ENCODE measurements around the gene ZNF408.
"Not testable (repeated sequence)": the region's sequence is repeated elsewhere in the genome, so short reads cannot be mapped to it uniquely, and the experiment has no call there.

ZNF408 gene

DNA sequence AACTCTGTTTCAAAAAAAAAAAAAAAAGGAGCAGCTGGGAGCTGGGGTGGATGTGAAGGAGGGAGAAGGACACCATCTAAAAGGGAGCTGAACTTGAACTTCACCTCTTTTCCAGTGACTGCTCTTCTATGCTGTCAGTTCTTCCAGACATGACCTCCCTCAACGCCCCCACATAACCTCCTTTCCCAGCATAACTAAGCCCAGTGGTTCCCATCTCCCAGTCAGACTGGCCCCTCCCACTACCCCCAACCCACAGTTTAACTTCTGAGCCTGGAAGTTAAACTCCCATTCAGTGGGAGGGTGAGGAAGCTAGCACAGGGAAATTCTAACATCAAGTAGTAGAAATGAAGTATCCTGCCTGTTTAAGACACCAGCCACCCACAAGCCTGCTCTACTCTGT is 2.2 kb upstream of the ZNF408 start:
- DNase-seq, result no peak

GRCh38 chr11:46701078-46701654 is 335 bp downstream of the ZNF408 start:
- DNase-seq, result no peak

DNA sequence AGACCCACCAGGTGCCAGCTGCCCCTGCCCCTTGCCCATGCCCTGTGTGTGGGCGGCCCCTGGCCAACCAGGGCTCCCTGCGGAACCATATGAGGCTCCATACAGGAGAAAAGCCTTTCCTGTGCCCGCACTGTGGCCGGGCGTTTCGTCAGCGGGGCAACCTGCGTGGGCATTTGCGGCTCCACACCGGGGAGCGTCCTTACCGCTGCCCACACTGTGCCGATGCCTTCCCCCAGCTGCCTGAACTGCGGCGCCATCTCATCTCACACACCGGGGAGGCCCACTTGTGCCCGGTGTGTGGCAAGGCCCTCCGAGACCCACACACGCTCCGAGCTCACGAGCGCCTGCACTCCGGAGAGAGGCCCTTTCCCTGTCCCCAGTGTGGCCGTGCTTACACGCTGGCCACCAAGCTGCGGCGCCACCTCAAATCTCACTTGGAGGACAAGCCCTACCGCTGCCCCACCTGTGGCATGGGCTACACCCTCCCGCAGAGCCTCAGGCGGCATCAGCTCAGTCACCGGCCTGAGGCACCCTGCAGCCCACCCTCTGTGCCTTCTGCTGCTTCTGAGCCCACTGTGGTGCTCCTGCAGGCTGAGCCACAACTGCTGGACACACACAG is 4.3 kb downstream of the ZNF408 start:
- DNase-seq, result no peak

DNA sequence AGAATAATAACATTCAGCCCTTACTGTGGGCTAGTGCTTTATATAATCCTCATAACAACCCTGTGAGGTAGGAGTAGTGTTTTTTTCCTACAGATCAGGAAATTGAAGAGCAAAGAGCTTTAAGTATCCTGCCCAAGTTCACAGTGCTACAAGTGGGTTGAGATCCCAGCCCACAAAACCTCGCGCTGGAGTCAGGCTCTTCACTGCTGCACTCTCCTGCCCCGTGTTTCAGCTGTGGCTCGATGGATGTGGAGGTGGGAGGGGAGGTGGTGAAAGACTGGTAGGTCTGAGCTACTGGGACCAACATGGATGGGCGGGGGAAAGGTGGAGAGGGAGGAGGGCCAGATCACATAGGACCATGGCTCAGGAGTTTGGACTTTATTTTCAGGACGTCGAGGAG is 6.1 kb downstream of the ZNF408 start:
- DNase-seq, result no peak

- DNase-seq, result not testable (repeated sequence)
Observed at GRCh38 chr11:46709351-46709750, 8.5 kb downstream of the ZNF408 start.

GRCh38 chr11:46710821-46711269 is 10.0 kb downstream of the ZNF408 start:
- no peak for DNase-seq

- no peak for DNase-seq
Observed at GRCh38 chr11:46711303-46711702, 10.5 kb downstream of the ZNF408 start.

DNA sequence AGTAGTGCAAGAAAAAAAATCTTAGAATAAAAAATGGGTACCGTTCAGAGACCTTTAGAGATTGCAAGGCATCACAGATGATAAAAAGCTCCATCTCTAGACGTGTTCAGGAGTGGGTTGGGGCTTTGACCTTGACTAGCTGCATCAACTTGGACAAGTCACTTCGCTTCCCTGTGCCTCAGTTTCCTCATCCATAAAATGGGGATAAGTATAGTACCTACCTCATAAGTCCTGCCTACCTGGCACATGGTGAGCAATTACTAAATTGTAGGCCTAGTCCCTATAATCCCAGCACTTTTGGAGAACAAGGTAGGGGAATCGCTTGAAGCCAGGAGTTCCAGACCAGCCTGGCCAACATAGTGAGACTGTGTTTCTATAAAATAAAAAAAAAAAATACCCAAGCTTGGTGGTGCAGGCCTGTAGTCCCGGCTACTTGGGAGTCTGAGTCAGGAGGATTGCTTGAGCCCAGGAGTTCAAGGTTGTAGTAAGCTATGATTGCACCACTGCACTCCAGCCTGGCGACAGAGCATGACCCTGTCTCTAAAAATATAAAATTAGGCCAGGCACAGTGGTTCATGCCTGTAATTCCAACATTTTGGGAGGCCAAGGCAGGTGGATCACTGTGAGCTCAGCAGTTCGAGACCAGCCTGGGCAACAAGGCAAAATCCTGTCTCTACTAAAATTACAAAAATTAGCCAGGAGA is 12.2 kb downstream of the ZNF408 start:
- DNase-seq, result no peak

GRCh38 chr11:46717825-46718154 is 17.0 kb downstream of the ZNF408 start:
- DNase-seq, result not testable (repeated sequence)

DNA sequence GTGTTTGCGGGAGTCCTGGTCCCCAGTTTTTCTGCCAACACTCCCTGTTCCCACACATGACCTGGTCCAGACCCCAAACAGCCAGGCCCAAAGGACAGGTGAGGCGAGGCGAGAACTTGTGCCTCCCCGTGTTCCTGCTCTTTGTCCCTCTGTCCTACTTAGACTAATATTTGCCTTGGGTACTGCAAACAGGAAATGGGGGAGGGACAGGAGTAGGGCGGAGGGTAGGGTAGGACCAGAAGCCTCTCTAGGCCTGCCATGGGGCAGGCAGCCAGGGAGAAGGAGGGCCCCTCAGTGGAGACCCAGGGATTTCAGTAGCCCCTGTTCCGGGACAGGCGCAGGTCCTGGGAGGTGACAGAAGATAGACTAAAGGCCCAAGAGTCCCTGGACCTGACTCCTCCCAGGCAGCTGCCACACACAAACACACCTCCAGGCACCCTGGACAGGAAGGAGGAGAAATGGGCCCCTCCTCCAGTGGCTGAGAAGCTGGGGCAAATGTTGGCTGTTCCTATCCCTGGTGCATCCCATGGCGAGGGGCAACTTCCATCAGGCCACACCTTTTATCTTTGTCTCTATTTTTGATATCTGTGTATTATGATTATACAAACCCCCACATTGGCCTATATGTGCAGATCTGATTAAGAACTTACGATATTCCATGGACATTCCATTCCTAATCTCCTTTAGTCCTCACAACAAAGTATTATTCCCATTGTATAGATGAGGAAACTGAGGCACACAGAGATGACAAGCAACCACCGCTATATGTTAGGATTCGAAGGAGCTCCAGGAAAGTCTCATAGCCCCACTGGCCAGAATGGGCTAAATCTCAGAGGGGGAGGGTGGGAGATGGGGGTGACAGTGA is 17.6 kb downstream of the ZNF408 start:
- DNase-seq, result no peak

DNA sequence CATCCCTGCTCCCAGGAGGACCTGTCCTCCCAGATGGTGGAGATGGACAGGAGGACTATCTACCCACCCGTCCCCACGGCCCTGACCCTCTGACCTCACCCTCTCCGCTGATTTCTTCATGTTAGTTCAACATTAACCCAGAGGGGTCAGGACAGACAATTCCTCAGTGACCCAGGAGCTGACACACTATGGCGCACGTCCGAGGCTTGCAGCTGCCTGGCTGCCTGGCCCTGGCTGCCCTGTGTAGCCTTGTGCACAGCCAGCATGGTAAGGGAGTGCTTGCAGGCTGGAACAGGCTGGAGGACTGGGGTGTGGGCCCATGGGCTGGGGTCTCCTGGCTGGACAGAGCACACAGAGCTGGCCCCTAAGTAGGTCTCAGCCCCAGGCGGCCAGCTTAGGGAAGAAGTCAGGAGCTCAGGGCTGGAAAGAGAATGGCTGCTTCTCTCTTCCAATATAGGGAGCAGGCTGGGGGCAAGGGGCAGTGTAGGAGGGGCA is 18.3 kb downstream of the ZNF408 start, which contains the start of gene F2:
Gene F2 (plus strand): TSS at position 166 of the 495 bp plus-strand sequence. CDS start 23 bp downstream, at position 189.
- DNase-seq, result no peak

GRCh38 chr11:46719543-46720218 is 18.9 kb downstream of the ZNF408 start:
- DNase-seq, result no peak

DNA sequence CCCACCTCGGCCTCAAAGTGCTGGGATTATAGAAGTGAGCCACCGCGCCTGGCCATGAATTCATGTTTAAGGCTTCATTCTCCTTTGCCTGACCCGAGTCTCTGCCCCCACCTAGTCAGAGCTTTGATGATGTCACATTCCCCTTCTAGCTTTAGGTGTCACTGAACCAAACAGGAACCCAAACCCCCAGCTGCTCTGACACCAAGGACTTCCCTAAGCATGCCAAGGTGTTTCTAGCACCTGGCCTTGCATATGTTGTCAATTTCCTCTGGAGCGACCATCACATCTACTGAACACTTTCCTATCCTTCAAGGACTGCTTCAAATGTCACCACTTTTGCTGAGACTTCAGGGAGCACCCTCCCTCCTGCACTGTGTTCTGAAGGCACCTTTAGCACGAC is 20.5 kb downstream of the ZNF408 start:
- DNase-seq, result no peak

GRCh38 chr11:46722566-46723358 is 21.9 kb downstream of the ZNF408 start:
- no peak for DNase-seq

DNA sequence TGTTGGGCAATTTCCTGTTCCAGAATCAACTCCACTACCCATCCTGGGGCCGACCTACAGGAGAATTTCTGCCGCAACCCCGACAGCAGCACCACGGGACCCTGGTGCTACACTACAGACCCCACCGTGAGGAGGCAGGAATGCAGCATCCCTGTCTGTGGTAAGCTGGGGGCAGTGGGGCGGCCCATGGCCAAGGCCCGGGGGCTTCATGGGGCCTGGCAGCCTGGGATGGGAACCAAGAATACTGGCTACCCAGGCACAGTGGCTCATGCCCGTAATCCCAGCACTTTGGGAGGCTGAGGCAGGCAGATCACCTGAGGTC is 22.5 kb downstream of the ZNF408 start:
- DNase-seq, result no peak

DNA sequence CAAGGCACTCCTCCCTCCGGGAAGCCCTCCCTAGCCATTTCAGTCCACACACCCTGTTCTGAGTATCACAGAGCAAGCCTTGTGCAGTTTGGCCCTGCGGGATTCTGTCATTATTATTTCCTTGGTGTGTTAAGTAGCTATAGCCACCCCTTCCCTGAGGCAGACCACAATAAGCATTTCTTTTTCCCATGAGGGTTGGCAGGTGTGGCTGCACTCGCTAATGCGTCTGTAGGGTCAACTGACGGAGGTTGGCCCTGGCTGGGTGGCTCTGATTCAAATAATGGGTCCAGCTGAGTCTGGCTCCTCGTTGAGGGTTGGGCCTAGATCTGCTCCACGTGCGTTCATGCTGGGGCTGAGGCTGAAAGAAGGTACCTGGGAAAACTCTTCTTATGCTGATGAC is 23.3 kb downstream of the ZNF408 start:
- no peak for DNase-seq

DNA sequence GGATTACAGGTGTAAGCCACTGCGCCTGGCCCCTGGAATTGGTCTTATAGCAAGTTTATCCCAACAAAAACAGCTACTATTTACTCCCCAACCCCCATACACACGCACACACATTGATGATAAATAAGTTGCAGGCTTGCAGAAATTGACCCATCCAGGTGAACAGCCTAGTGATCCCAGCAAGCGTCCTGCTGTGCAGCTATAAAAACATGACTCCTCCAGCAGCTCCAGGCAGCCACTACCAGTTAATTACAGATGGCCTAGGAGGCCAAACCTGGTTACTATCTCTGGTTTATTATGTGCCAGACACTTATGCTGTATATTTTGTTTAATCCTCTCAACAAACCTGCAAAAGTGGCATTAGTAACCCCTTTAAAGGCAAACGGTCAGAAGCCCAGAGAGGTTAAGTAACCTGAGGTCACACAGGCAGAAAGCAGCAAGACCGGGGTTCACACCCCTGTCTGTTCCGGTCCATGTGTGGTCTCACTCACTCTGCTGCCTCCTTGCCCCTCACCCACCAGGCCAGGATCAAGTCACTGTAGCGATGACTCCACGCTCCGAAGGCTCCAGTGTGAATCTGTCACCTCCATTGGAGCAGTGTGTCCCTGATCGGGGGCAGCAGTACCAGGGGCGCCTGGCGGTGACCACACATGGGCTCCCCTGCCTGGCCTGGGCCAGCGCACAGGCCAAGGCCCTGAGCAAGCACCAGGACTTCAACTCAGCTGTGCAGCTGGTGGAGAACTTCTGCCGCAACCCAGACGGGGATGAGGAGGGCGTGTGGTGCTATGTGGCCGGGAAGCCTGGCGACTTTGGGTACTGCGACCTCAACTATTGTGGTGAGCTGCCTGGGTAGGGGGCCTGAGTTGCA is 24.7 kb downstream of the ZNF408 start:
- no peak for DNase-seq

DNA sequence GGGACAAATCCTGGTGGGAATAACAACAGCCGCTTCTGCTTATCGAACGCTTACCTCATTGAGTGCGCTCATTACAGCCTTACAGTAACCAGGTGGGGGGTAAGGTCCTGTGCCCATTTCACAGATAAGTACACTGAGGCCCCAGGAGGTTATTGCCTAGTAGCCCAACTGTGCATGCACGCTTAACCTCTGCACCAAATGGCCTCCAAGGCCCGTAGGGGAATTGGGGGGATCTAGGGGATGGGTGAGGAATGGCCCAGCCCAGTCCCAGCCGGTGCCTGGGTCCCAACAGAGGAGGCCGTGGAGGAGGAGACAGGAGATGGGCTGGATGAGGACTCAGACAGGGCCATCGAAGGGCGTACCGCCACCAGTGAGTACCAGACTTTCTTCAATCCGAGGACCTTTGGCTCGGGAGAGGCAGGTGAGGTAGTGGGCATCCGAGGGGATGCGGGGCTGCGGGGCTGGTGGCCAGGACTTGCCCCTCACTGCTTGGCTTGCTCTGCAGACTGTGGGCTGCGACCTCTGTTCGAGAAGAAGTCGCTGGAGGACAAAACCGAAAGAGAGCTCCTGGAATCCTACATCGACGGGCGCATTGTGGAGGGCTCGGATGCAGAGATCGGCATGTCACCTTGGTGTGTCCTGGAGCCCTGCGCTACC is 25.5 kb downstream of the ZNF408 start:
- DNase-seq, result no peak

DNA sequence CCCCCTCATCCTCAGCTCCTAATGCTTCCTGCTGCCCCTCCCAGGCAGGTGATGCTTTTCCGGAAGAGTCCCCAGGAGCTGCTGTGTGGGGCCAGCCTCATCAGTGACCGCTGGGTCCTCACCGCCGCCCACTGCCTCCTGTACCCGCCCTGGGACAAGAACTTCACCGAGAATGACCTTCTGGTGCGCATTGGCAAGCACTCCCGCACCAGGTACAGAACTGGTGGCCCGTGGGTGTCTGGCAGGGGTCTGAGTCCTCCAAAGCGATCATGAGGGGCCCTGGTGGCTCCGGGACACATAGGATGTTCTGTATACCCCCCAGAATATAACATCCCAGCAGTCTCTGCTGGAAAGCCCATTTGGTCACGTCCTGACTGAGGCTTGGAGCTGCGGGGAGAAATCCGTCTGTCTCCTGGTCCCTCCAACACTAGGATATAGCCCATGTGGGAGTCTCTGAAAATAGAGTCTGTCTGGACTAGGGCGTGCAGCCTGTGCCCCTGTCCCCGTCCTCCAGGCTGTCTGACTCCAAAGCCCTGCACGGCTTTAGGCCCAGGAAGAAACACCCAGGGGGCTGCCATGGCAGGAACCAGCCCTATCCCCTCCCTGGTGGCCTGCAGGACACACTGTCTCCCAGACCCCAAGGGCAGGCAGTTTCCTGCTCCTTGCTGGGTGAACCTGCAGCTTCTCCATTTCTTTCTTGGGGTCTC is 27.3 kb downstream of the ZNF408 start:
- no peak for DNase-seq

- no peak for DNase-seq
Observed at GRCh38 chr11:46728659-46729040, 27.8 kb downstream of the ZNF408 start.
